NCI-H345 treated with DMSO at 0.1 percent for 48 hours (cell line): ENCODE data around the gene MXD4.
"Not testable (repeated sequence)": the region's sequence is repeated elsewhere in the genome, so short reads cannot be mapped to it uniquely, and the experiment has no call there.

Source experiments
- DNase-seq: peaks from one replicate; lab custom pipeline; 2025; ENCODE audit not compliant: unreplicated experiment; lab: John Stamatoyannopoulos, UW

Gene MXD4

GRCh38 chr4:2275546-2276251 is 13.8 kb upstream of the MXD4 start:
- no peak for DNase-seq

DNA sequence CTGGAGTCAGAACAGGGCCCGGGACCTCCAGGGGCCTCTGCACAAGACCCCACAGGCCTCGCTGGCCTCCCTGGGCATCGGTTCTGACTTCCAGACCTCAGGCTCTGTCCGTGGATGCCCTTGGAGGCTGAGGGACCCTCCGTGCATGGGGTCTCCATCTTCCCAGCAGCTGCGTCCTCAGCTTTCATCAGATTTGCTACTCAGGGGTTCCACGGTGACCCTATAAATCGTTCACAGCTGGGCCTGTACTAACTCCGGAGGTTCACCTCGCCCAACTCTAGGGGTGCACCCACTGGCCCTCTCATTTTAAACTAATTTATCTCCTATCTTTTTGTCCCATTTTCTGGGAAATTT is 13.1 kb upstream of the MXD4 start:
- DNase-seq, result not testable (repeated sequence)

GRCh38 chr4:2274320-2275043 is 12.6 kb upstream of the MXD4 start:
- DNase-seq, result no peak

DNA sequence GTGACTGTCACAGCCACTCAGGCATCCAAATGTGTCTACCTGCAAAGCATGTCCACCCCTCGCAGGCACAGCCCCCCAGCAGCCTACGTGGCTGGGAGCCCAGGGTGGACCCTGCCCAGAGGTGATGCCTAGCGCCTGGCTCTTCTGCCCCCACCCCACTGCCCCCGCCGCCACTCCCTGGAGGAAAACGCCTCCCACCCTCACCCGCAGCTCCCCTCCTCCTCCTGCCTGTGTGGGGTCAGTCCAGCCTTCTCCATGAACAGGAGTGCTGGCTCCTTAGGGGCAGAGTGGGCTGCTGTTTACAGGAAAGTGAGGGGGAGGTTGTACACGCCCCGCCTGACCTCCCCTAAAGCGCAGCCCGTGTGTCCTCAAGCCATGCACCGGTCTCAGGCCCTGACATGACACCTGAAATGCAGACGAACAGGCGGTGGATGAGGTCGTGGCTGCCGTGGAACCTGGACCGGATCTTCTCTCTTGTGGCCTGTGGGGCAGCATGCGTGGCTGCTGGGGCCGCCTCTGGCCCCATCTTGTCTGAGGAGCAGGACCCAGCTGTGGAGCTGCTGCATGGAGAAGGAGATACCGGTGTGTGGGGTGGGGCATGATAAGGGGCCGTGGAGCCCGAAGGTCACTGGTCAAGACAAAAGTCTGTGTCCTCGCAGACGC is 11.9 kb upstream of the MXD4 start:
- DNase-seq, result no peak

DNA sequence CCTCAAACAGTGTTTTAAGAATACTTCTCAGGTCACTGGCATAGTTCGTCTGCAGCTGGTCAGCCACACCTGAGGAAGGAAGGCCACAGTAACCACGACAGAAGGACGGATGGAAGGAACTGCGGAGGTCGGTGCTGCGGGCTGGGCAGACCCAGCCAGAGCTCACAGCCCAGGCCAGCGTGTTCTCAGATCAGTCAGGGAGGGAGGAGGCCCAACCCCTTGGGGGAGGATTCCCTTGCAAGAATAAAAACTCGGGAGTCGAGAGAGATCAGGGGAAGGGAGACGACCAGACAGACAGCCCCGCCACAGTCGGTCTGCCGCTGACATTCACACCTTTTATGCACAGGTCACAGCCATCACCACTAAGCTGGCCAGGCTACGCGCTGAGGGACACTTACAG is 11.3 kb upstream of the MXD4 start:
- DNase-seq, result no peak

DNA sequence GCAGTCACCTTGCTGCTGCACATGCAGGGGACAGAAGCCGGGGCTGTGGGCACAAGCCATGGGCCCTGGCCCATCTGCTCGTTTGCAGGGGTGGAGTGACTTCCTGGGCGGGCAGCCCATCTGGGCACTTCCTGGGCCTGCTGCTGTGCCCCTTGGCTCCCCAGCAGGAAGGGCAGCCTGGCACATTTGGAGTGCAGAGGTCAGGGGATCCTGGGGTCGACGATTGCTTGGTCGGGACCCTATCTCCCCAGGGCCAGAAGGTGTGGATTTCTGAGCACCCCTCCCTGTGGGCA is 10.9 kb upstream of the MXD4 start:
- no peak for DNase-seq

DNA sequence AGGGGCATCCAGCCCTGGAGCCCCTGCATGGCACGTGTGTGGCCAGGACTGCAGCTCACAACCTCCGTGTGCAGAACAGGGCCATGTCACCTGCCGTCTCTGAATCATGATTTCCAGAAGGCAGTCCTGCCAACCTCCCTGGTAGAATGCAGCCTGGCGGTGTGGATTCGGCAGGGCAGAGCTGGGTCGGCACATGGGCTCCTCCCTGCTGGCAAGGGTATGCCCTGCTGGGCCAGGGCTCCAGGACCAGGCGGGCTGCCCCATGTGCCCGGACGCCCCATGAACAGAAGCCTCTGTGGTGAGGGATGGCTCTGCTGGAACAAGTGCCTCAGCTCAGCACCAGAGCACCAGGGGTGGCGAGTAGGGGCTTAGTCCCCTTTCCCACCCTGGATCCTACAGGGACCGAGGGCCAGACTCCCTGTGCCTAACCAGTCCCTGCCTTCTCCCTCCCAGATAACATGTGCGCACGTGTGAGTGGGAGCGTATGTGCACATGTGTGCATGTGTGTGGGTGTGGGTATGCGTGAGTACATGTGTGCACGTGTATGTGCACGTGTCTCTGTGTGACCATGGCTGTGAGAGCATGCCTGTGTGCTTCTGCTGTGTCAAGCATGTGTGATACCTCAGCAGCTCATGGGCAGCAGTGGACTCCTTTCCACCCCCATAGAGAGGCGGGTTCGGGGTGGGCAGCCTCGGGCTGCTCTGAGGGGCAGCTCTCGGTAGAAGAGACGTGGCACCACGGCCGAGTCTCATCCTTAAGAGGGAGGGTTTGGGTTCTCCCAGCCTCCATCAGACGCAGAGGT is 10.3 kb upstream of the MXD4 start:
- no peak for DNase-seq

- no peak for DNase-seq
Measured at GRCh38 chr4:2271279-2272025, 9.5 kb upstream of the MXD4 start.

GRCh38 chr4:2270341-2271165 is 8.6 kb upstream of the MXD4 start:
- no peak for DNase-seq

- no peak for DNase-seq
Measured at GRCh38 chr4:2269618-2270163, 7.8 kb upstream of the MXD4 start.

- no peak for DNase-seq
Measured at GRCh38 chr4:2269206-2269531, 7.3 kb upstream of the MXD4 start.

GRCh38 chr4:2268357-2269205 is 6.7 kb upstream of the MXD4 start:
- no peak for DNase-seq

GRCh38 chr4:2267841-2268240 is 5.9 kb upstream of the MXD4 start:
- no peak for DNase-seq

GRCh38 chr4:2267320-2267811 is 5.5 kb upstream of the MXD4 start:
- DNase-seq, result no peak

DNA sequence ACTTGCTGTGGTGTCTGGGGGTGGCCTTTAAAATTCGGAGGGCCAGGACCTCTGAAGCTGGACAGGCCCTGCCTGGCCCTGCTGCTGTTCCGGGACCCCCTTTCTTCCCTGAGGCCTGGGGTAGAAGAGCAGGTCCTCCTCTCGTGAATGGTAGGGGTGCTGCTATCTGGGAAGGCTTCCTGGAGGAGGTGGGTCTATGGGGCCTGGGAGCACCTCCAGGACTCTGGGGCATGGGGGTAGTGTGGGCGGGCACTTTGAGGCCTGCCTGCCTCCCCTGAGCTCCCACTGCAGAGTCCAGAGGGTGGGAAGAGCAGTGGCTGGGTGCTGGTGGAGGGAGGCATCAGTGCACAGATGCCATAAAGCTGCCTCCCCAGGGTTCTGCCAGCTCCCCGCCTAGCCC is 4.9 kb upstream of the MXD4 start:
- DNase-seq, result no peak

- DNase-seq, result no peak
Measured at GRCh38 chr4:2266181-2266580, 4.3 kb upstream of the MXD4 start.

GRCh38 chr4:2265113-2266110 is 3.5 kb upstream of the MXD4 start:
- DNase-seq, result no peak
